ENCODE data around the gene RGS4. TPM values are rescaled to one million over a fixed set of nuclear protein-coding genes. Genes with fewer than 3 reads are reported as not detected.
"Not testable (repeated sequence)": the region's sequence is repeated elsewhere in the genome, so short reads cannot be mapped to it uniquely, and the experiment has no call there.

RGS4 gene
- total and polyA plus RNA-seq, 2 experiments from 2014 or later = 0.32 to 0.38 TPM

GRCh38 chr1:163085904-163086268 lies 16.7 kb downstream of the RGS4 start:
- Histone ChIP-seq H3K27me3 (ENCODE audit: insufficient read depth) (no peaks in the 10 kb centered on the region), H3K4me2 (no peak overlapping the region), H3K36me3 (ENCODE audit: insufficient read depth) (no peaks in the 10 kb centered on the region), H3K9me2 (ENCODE audit: insufficient read depth) (no peaks in the 10 kb centered on the region), H4K20me1 (replicated peaks; ENCODE audit: insufficient read depth) (no peaks in the 10 kb centered on the region), H3K79me2 (replicated peaks; ENCODE audit: insufficient read depth) (no peaks in the 10 kb centered on the region), H3F3A (replicated peaks; ENCODE audit: low read depth) (no peaks in the 10 kb centered on the region), H3K4me3 (no peak overlapping the region), H3K4me1 (ENCODE audit: insufficient read depth) (no peaks in the 10 kb centered on the region), H3K27ac (ENCODE audit: low read depth) (no peak overlapping the region), H2AFZ (no peak overlapping the region)
- TF ChIP-seq ZNF331 (CRISPR knock-in tag; IDR thresholded peaks at IDR 0.05; ENCODE audit: low read depth) (no peak), ZNF114 (CRISPR knock-in tag; IDR thresholded peaks at IDR 0.05) (no peak), ETS1 (IDR thresholded peaks at IDR 0.05) (no peak), NANOG (IDR thresholded peaks at IDR 0.05; ENCODE audit: borderline replicate concordance) (no peak), EZH2 (IDR thresholded peaks at IDR 0.05; ENCODE audit: low read depth, unreplicated experiment) (no peak), CREB1 (CRISPR knock-in tag; IDR thresholded peaks at IDR 0.05; ENCODE audit: low read depth) (no peak), JUNB (IDR thresholded peaks at IDR 0.05; ENCODE audit: unreplicated experiment) (no peak), EZH2phosphoT487 (IDR thresholded peaks at IDR 0.05; ENCODE audit: unreplicated experiment) (no peak), STAT1 (IDR thresholded peaks at IDR 0.05; ENCODE audit: unreplicated experiment) (no peak)
- TF ChIP-seq, protein P1, sequence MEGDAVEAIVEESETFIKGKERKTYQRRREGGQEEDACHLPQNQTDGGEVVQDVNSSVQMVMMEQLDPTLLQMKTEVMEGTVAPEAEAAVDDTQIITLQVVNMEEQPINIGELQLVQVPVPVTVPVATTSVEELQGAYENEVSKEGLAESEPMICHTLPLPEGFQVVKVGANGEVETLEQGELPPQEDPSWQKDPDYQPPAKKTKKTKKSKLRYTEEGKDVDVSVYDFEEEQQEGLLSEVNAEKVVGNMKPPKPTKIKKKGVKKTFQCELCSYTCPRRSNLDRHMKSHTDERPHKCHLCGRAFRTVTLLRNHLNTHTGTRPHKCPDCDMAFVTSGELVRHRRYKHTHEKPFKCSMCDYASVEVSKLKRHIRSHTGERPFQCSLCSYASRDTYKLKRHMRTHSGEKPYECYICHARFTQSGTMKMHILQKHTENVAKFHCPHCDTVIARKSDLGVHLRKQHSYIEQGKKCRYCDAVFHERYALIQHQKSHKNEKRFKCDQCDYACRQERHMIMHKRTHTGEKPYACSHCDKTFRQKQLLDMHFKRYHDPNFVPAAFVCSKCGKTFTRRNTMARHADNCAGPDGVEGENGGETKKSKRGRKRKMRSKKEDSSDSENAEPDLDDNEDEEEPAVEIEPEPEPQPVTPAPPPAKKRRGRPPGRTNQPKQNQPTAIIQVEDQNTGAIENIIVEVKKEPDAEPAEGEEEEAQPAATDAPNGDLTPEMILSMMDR (conservative IDR thresholded peaks at IDR 0.05; ENCODE audit: low read depth in 2 of 2) = no peak
- no peaks in the 10 kb centered on the region for H3K9me3 Mint-ChIP-seq
- no peaks in the 10 kb centered on the region for H3K36me3 Mint-ChIP-seq (ENCODE audit: low read depth)
- H3K27ac Mint-ChIP-seq = no peak overlapping the region
- H3K4me3 Mint-ChIP-seq = no peak overlapping the region
- DNase-seq (ENCODE audit: low spot score) = no peak
- no peaks in the 10 kb centered on the region for H3K27me3 Mint-ChIP-seq (ENCODE audit: insufficient read depth, low read depth, poor library complexity)
- no peak for ATAC-seq
- H3K4me1 Mint-ChIP-seq = no peaks in the 10 kb centered on the region

GRCh38 chr1:163089117-163089516 lies 20.0 kb downstream of the RGS4 start:
- not testable (repeated sequence) for DNase-seq (ENCODE audit: low spot score); H3K27me3 ChIP-seq (ENCODE audit: insufficient read depth); H3K27ac ChIP-seq (ENCODE audit: low read depth); H2AFZ ChIP-seq; H3K27ac Mint-ChIP-seq; H3K9me3 Mint-ChIP-seq; ATAC-seq; H3K4me1 Mint-ChIP-seq; H3K27me3 Mint-ChIP-seq (ENCODE audit: insufficient read depth, low read depth, poor library complexity); H3K9me2 ChIP-seq (ENCODE audit: insufficient read depth); H3K4me3 Mint-ChIP-seq; H3K36me3 ChIP-seq (ENCODE audit: insufficient read depth); H3F3A ChIP-seq (replicated peaks; ENCODE audit: low read depth); H3K79me2 ChIP-seq (replicated peaks; ENCODE audit: insufficient read depth); H3K4me3 ChIP-seq; H3K4me1 ChIP-seq (ENCODE audit: insufficient read depth); H3K36me3 Mint-ChIP-seq (ENCODE audit: low read depth); H4K20me1 ChIP-seq (replicated peaks; ENCODE audit: insufficient read depth); H3K4me2 ChIP-seq

All from GM23338 (cell line).